Loucy (cell line): Measurements from ENCODE around the gene CUL3.

Experiments
- H2AFZ ChIP-seq: fragments of 200-600 bp; sonication (generic); 2 replicates; pipeline ENCODE4 v1.6.0; 2016; ENCODE audit warnings: antibody characterized with exemption, mild to moderate bottlenecking, low read length, moderate library complexity
- H3F3A ChIP-seq: fragments of 200-600 bp; 2 replicates; pipeline ENCODE4 v1.6.0; 2016; ENCODE audit warnings: antibody characterized with exemption, low read depth, mild to moderate bottlenecking
- H3K27me3 ChIP-seq: fragments of 200-600 bp; sonication (generic); 2 replicates; pipeline ENCODE4 v1.6.1; 2014; ENCODE audit warnings: low read length, mild to moderate bottlenecking; ENCODE audit not compliant: insufficient read depth, poor library complexity, severe bottlenecking
- H3K36me3 ChIP-seq: fragments of 200-600 bp; sonication (generic); 2 replicates; pipeline ENCODE4 v1.6.1; 2016; ENCODE audit warnings: low read length; ENCODE audit not compliant: insufficient read depth
- H3K4me1 ChIP-seq: fragments of 200-600 bp; sonication (generic); 2 replicates; pipeline ENCODE4 v1.5.1; 2014; ENCODE audit warnings: low read length, mild to moderate bottlenecking; ENCODE audit not compliant: insufficient read depth, poor library complexity, severe bottlenecking
- H3K4me2 ChIP-seq: fragments of 200-600 bp; sonication (generic); 2 replicates; pipeline ENCODE4 v1.6.0; 2014; ENCODE audit warnings: antibody characterized with exemption, low read length, low read depth, mild to moderate bottlenecking; ENCODE audit not compliant: poor library complexity, severe bottlenecking
- H3K4me3 ChIP-seq: fragments of 200-600 bp; sonication (generic); 2 replicates; pipeline ENCODE4 v1.5.1; 2014; ENCODE audit warnings: low read length, mild to moderate bottlenecking, mixed read lengths; ENCODE audit not compliant: poor library complexity, severe bottlenecking
- H3K79me2 ChIP-seq: fragments of 200-600 bp; sonication (generic); 2 replicates; pipeline ENCODE4 v1.6.1; 2014; ENCODE audit warnings: low read length; ENCODE audit not compliant: insufficient read depth
- H3K9ac ChIP-seq: fragments of 200-600 bp; sonication (generic); 2 replicates; pipeline ENCODE4 v1.6.0; 2014; ENCODE audit warnings: mild to moderate bottlenecking, low read depth, low read length, moderate library complexity; ENCODE audit not compliant: poor library complexity, severe bottlenecking
- H3K9me2 ChIP-seq: fragments of 200-600 bp; sonication (generic); replicated peaks from 2 replicates; pipeline ENCODE4 v1.6.1; 2016; ENCODE audit warnings: low read depth, low read length, mixed read lengths
- H3K9me3 ChIP-seq: fragments of 200-600 bp; sonication (generic); 2 replicates; pipeline ENCODE4 v1.6.1; 2014; ENCODE audit warnings: mild to moderate bottlenecking, antibody characterized with exemption, low read length, low read depth; ENCODE audit not compliant: insufficient read depth
- H4K20me1 ChIP-seq: fragments of 200-600 bp; sonication (generic); 2 replicates; pipeline ENCODE4 v1.6.0; 2014; ENCODE audit warnings: antibody characterized with exemption, low read length, mild to moderate bottlenecking; ENCODE audit not compliant: insufficient read depth, poor library complexity, severe bottlenecking
- CTCF ChIP-seq: fragments of 200-600 bp; sonication (generic); conservative IDR thresholded peaks from 2 replicates; pipeline ENCODE4 v1.5.1; 2014; ENCODE audit warnings: mild to moderate bottlenecking, antibody characterized with exemption, low read length
- EZH2phosphoT487 ChIP-seq: fragments of 200-600 bp; IDR thresholded peaks from 2 replicates; pipeline ENCODE4 v1.6.1; 2018; ENCODE audit warnings: antibody characterized with exemption, mild to moderate bottlenecking, moderate library complexity, borderline replicate concordance

Gene CUL3

GRCh38 chr2:224572338-224572737 is 12.8 kb downstream of the CUL3 start:
- no peaks in the 10 kb centered on the region for H3K9me2 ChIP-seq
- peak overlapping the region; percentile 37 for H3K4me2 ChIP-seq
- no peaks in the 10 kb centered on the region for H3K9me3 ChIP-seq
- peaks cover 100% of the 10 kb centered on the region for H3K79me2 ChIP-seq
- H3K4me1 ChIP-seq = peaks cover 67% of the 10 kb centered on the region
- H3F3A ChIP-seq = peaks cover 7% of the 10 kb centered on the region
- H3K4me3 ChIP-seq = no peak overlapping the region
- H3K27me3 ChIP-seq = no peaks in the 10 kb centered on the region
- H3K36me3 ChIP-seq = no peaks in the 10 kb centered on the region
- H4K20me1 ChIP-seq = peaks cover 98% of the 10 kb centered on the region
- no peak for TF ChIP-seq CTCF
- TF ChIP-seq EZH2phosphoT487 = no peak
- no peak overlapping the region for H2AFZ ChIP-seq
- no peak overlapping the region for H3K9ac ChIP-seq

- H4K20me1 ChIP-seq = peaks cover 98% of the 10 kb centered on the region
- H3K4me2 ChIP-seq = peak overlapping the region; percentile 44
- H3F3A ChIP-seq = peaks cover 3% of the 10 kb centered on the region
- H3K4me3 ChIP-seq = no peak overlapping the region
- no peaks in the 10 kb centered on the region for H3K9me3 ChIP-seq
- H2AFZ ChIP-seq = no peak overlapping the region
- H3K36me3 ChIP-seq = peaks cover 12% of the 10 kb centered on the region
- TF ChIP-seq EZH2phosphoT487 = no peak
- TF ChIP-seq CTCF = no peak
- H3K9me2 ChIP-seq = no peaks in the 10 kb centered on the region
- peaks cover 100% of the 10 kb centered on the region for H3K79me2 ChIP-seq
- H3K4me1 ChIP-seq = peaks cover 64% of the 10 kb centered on the region
- no peak overlapping the region for H3K9ac ChIP-seq
- H3K27me3 ChIP-seq = no peaks in the 10 kb centered on the region
Observed at GRCh38 chr2:224570328-224570993, 14.7 kb downstream of the CUL3 start.

GRCh38 chr2:224569654-224570053 is 15.5 kb downstream of the CUL3 start:
- H3K9ac ChIP-seq = no peak overlapping the region
- H3K9me3 ChIP-seq = no peaks in the 10 kb centered on the region
- no peaks in the 10 kb centered on the region; the same call in 1 of the 2 replicates for H3F3A ChIP-seq
- H3K36me3 ChIP-seq = peaks cover 12% of the 10 kb centered on the region
- no peaks in the 10 kb centered on the region for H3K9me2 ChIP-seq
- H3K4me2 ChIP-seq = no peak overlapping the region
- TF ChIP-seq EZH2phosphoT487 (no peak), CTCF (no peak)
- H4K20me1 ChIP-seq = peaks cover 98% of the 10 kb centered on the region
- peaks cover 100% of the 10 kb centered on the region for H3K79me2 ChIP-seq
- H2AFZ ChIP-seq = no peak overlapping the region
- peaks cover 63% of the 10 kb centered on the region for H3K4me1 ChIP-seq
- H3K27me3 ChIP-seq = no peaks in the 10 kb centered on the region
- H3K4me3 ChIP-seq = no peak overlapping the region
